HG03066 (cell line): ENCODE measurements around the gene SNX33.
A peak's percentile ranks its signal among the peaks of the same experiment; 100 is the strongest.

Source experiments
- ATAC-seq: cut with Tn5 transposase; IDR thresholded peaks from one replicate; pipeline ENCODE4 v1.9.1; 2021; ENCODE audit warnings: low read depth; ENCODE audit not compliant: unreplicated experiment

SNX33 gene

DNA sequence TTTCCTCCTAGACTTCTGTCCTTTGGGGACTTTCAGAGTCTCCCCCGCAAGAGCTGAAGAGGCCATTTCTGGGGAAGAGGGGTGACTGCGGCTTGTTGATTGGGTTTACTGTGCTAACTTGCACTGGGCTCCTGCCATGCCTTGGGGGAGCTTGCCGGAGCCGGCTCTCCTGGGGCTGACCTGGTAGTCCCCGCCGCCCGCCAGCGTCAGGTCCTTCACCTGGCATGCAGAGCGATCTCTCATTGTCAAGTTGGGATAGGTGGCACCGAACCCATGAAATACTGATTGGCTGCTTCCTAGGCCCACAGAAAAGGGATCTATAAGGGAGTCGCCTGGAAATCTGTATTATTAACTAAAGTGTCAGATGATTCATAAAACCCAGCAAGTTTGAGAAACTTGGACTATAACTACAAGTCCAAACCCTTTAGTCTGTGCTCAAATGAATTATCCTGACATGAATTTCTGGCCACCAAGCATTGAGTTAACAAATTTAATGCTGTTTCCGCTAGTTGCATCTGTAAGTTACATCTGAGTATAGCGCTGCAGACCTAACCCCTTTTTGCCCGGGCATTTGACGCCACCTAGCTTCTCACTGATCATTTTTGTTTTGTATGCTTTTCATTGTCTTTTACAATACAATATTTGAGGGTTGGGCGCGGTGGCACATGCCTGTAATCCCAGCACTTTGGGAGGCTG, 7.1 kb upstream of the SNX33 start:
- ATAC-seq: peak; percentile 30

GRCh38 chr15:75641179-75641503, 6.6 kb upstream of the SNX33 start:
- ATAC-seq: no peak

DNA sequence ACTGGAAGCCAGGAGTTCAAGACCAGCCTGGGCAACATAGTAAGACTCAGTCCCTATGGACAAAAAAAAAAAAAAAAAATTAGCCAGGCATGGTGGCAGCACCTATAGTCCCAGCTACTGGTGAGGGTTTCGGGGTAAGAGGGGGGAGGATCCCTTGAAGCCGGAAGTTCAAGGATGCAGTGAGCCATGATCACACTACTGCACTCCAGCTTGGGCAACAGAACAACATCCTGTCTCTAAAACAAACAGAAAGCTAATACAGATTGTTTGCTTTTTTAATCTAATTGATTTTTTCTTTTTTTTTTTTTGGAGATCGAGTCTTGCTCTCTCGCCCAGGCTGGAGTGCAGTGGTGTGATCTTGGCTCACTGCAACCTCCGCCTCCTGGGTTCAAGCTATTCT, 6.1 kb upstream of the SNX33 start:
- no peak for ATAC-seq

GRCh38 chr15:75644376-75644775, 3.3 kb upstream of the SNX33 start:
- ATAC-seq: no peak

DNA sequence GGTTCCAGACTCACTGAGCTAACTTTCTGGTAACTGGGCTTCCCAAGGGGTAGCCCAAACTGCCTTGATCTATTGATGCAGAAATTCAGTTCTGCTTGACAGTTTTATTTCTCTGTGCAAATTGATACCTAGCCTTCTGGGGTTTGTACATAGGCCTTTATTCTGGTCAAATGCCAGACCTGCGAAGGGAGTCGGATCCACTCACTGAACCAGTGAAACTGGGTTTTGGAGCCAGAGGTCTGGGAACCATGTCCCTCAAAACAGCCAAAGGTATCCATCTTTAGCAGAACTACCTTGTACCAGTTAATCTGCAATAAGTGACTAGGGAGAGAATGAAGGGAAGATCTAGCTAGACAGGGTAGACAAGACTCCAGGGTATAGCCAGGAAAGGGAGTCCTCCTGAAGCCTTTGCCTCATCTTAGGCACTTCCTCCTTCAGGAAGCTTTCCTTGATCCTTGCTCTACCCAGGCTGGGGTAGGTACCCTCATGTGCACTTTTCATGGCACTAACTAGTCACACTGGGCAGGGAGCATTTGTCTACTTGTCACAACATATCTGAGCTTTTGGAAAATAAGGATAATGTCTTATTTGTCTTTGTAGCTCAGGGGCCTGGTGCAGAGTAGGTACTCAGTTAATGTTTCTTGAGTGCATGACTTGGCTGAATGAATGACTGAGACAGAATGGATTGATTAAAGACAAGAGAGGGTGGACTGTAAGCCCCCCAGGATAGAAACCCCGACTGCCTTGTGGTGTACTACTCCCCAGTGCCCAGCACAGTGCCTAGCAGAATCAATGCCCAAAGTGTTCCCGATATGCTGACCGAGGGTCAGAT, 1.4 kb upstream of the SNX33 start:
- ATAC-seq: no peak

DNA sequence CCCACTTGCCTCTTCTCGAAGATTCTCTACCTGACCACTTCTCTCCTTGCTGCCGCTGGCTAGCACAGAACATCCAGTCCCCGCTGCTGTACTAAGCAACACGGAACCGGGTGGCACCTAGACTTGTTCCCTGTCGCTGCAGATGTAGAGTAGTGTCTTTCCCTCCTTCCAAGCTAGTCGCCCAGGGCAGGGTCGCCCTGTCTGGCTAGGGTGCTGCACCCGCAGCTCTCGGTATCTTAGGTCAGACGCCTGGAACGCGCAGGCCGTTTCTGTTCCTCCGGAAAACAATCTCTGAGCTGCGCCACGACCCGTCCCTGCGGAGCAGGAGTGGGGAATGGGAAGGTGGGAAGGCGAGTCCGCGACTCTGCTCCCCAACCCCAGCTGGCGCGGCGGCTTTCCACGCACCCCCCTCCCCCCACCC, 758 bp upstream of the SNX33 start:
- ATAC-seq: no peak

- ATAC-seq: no peak
Measured at GRCh38 chr15:75648156-75649000, 666 bp downstream of the SNX33 start.

- no peak for ATAC-seq
Measured at GRCh38 chr15:75649045-75649761, 1.5 kb downstream of the SNX33 start.

DNA sequence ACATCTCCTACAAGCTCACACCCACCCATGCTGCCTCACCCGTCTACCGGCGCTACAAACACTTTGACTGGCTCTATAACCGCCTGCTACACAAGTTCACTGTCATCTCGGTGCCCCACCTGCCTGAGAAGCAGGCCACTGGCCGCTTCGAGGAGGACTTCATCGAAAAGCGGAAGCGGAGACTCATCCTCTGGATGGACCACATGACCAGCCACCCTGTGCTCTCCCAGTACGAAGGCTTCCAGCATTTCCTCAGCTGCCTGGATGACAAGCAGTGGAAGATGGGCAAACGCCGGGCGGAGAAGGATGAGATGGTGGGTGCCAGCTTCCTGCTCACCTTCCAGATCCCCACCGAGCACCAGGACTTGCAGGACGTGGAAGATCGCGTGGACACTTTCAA, 2.1 kb downstream of the SNX33 start:
- ATAC-seq: no peak

DNA sequence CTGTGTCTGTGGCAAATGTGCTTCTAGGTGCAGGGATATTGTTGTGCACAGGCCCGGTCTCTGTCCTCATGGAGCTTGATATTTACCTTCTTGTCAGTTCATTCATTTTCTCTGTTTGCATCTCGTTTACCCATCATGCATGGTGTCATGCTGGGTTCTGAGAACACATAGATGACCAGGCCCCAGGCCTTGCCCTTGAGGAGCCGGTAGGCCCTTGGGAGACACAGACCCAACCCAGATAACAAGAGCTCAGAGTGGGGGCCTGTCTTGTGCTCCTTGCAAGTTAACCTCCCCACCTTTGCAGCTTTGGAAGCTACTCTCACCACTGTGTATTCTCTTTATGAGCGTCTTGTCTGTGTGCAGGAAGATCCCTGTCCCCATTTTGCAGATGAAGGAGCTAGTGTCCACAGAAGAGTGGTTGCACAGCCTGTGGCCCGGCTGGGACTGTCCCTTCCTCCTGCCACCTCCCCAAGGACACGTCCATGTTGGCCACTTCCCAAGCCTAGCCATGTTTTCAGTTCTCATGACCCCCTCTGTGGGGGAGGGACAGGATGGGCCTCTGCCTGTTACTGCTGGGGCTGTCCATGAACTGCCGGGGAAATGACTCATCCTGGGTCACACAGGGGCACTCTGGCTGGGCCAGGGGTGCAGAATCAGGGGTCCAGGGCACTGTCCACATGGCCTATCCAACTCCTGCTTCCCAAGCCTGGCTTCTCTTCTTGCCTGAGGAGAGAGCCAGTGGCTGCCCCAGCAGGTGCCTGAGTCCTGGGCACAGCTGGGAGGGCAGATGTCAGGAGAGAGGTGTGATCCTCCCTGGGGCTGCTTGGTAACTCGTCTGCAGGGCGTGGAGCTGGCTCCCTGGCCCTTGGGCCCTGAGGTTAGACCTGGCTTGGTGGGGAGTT, 3.4 kb downstream of the SNX33 start:
- no peak for ATAC-seq

- no peak for ATAC-seq
Measured at GRCh38 chr15:75651810-75652543, 4.3 kb downstream of the SNX33 start.

DNA sequence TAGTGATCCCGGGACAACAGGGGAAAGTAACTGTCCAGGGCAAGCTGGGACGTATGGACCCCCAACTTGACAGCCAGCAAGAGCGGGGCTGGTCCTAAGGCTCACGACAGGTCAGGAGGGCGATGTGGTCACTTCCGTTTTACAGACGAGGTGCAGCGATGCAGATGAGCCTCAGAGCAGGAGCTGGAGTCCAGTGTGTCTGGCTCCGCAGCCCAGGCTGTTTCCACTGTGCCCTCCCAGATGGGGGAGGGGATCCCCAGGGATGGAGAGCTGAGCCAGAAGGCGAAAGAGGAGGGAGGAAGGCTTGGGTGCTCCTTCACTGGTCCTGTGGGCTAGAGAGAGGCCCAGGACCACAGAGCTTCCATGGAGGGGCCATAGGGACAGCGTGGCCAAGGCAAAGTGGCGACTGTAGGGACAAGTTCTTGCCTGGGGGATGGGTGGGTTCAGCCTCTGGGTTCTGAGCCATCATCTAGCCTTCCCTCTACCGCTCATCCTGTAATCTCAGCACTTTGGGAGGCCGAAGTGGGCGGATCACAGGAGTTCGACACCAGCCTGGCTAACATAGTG, 5.7 kb downstream of the SNX33 start:
- ATAC-seq: no peak

GRCh38 chr15:75654201-75654907, 6.6 kb downstream of the SNX33 start:
- no peak for ATAC-seq

GRCh38 chr15:75655931-75656330, 8.2 kb downstream of the SNX33 start:
- ATAC-seq: no peak

DNA sequence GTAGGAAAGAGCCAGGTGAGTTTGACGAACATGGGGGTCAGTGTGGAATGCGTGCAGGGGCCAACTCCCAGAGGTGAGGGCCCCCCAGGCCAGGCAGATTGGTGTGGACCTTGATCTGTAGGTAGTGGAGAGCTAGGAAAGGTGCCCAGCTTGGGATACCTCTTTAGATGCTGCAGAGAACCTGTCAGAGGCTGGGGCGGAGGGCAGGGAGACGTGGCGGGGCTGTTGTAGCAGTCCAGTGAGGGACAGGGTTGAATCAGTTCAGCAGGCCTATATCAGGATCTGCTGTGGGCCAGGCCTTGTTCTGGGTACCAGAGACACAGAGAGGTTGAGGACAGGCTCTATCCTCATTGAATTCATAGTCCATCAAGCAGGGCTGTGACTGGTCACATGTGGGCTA, 8.6 kb downstream of the SNX33 start:
- no peak for ATAC-seq

DNA sequence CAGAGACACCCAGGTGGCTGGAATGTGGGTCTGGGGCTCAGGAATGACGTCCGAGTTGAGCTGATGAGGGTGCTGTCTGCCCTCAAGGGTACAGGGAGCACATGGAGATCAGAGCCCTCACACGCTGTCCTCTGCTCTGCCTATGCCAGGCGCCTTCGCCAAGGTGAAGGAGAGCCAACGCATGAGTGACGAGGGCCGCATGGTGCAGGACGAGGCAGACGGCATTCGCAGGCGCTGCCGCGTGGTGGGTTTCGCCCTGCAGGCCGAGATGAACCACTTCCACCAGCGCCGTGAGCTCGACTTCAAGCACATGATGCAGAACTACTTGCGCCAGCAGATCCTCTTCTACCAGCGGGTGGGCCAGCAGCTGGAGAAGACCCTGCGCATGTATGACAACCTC, 9.1 kb downstream of the SNX33 start:
- no peak for ATAC-seq

- ATAC-seq: no peak
Measured at GRCh38 chr15:75659141-75659771, 11.5 kb downstream of the SNX33 start.
